B cell (primary cell): Measurements from ENCODE around the gene RCHY1. TPM values are rescaled to one million over a fixed set of nuclear protein-coding genes. Genes with fewer than 3 reads are reported as not detected.

Experiments used
- ATAC-seq: fragments of 200-7000 bp; cut with Tn5 transposase; one replicate; pipeline ENCODE4 v1.10.0; 2021; ENCODE audit warnings: low read depth, mild to moderate bottlenecking, moderate number of reproducible peaks, moderate library complexity
- CTCF ChIA-PET: fragments of 350-600 bp; sonication (Branson Sonifier 250); formaldehyde crosslinking; loops from one replicate; lab custom pipeline; 2021; ENCODE audit warnings: antibody characterized with exemption, inconsistent platforms; lab: Charles Lee
- POLR2A ChIA-PET: fragments of 350-600 bp; sonication (Branson Sonifier 250); formaldehyde crosslinking; loops from one replicate; lab custom pipeline; 2021; ENCODE audit warnings: antibody characterized with exemption; lab: Charles Lee
- DNase-seq: peaks from one replicate; pipeline ENCODE4 v3.0.0; 2013
- H2AFZ ChIP-seq: 2 replicates; pipeline ENCODE4 v1.6.1; 2012; ENCODE audit warnings: mild to moderate bottlenecking, low read depth, low read length; ENCODE audit not compliant: insufficient read depth, poor library complexity, severe bottlenecking
- H3K27ac ChIP-seq, 2 donors: 1 replicate in 1 of 2; 2 replicates in 1 of 2; pipeline ENCODE4 v1.5.1; 2012 to 2013; ENCODE audit warnings: low read length in 2 of 2, mild to moderate bottlenecking in 2 of 2, moderate library complexity in 1 of 2
- H3K27me3 ChIP-seq, 4 experiments: fragments of 200-600 bp in 1 of 4; sonication (generic) in 1 of 4; replicated peaks in 1 of 4; 1 replicate in 2 of 4; 2 replicates in 2 of 4; pipeline versions ENCODE4 v1.6.1 to v1.7.0; 2013 to 2016; ENCODE audit warnings: low read length in 3 of 4, mild to moderate bottlenecking in 2 of 4, mixed read lengths in 1 of 4, moderate library complexity in 1 of 4; ENCODE audit not compliant: insufficient read depth in 4 of 4, control insufficient read depth in 3 of 4; ENCODE audit errors: control extremely low read depth in 1 of 4
- H3K36me3 ChIP-seq, 2 experiments: replicated peaks in 1 of 2; 1 replicate in 1 of 2; 2 replicates in 1 of 2; pipeline versions ENCODE4 v1.6.1 to v1.7.1; 2013; ENCODE audit warnings: low read length in 1 of 2; ENCODE audit not compliant: insufficient read depth in 2 of 2, control insufficient read depth in 1 of 2; ENCODE audit errors: control extremely low read depth in 1 of 2, extremely low read depth in 1 of 2
- H3K4me1 ChIP-seq, 2 donors: fragments of 200-600 bp in 1 of 2; sonication (generic) in 1 of 2; 1 replicate in 1 of 2; 2 replicates in 1 of 2; pipeline versions ENCODE4 v1.5.1 to v1.6.1; 2013 to 2017; ENCODE audit warnings: low read length in 2 of 2; ENCODE audit not compliant: control insufficient read depth in 2 of 2, insufficient read depth in 2 of 2
- H3K4me2 ChIP-seq: replicated peaks from 2 replicates; pipeline ENCODE3; 2012; ENCODE audit warnings: mild to moderate bottlenecking, low read depth, low read length; ENCODE audit not compliant: poor library complexity, severe bottlenecking
- H3K4me3 ChIP-seq, 5 experiments: fragments of 200-600 bp in 1 of 5; sonication (generic) in 1 of 5; 1 replicate in 3 of 5; 2 replicates in 2 of 5; pipeline versions ENCODE4 v1.5.1 to v1.7.0; 2011 to 2016; ENCODE audit warnings: low read length in 4 of 5, mild to moderate bottlenecking in 4 of 5, low read depth in 2 of 5, control low read depth in 1 of 5, moderate library complexity in 1 of 5; ENCODE audit not compliant: insufficient read depth in 1 of 5; ENCODE audit errors: control extremely low read depth in 1 of 5, extremely low read depth in 1 of 5
- H3K79me2 ChIP-seq: fragments of 200-600 bp; sonication (generic); one replicate; pipeline ENCODE4 v1.6.0; 2016; ENCODE audit warnings: low read length; ENCODE audit not compliant: control insufficient read depth, insufficient read depth
- H3K9ac ChIP-seq: fragments of 200-600 bp; sonication (generic); 2 replicates; pipeline ENCODE4 v1.6.1; 2017; ENCODE audit warnings: mild to moderate bottlenecking, low read length, moderate library complexity
- H3K9me3 ChIP-seq, 3 donors: one replicate each; pipeline versions ENCODE4 v1.6.1 to v1.7.1; 2013; ENCODE audit warnings: low read length in 2 of 3; ENCODE audit not compliant: control insufficient read depth in 2 of 3, insufficient read depth in 1 of 3; ENCODE audit errors: control extremely low read depth in 1 of 3
- H4K20me1 ChIP-seq: 2 replicates; pipeline ENCODE4 v1.6.0; 2012; ENCODE audit warnings: mild to moderate bottlenecking, low read length; ENCODE audit not compliant: insufficient read depth, control insufficient read depth, poor library complexity, severe bottlenecking
- H3K27ac Mint-ChIP-seq: one replicate; pipeline ENCODE4 v1.8.0; 2021; ENCODE audit warnings: mixed read lengths
- H3K27me3 Mint-ChIP-seq: one replicate; pipeline ENCODE4 v1.8.0; 2021; ENCODE audit warnings: mixed read lengths
- H3K4me1 Mint-ChIP-seq: one replicate; pipeline ENCODE4 v1.8.0; 2021; ENCODE audit warnings: mixed read lengths
- H3K4me3 Mint-ChIP-seq: one replicate; pipeline ENCODE4 v1.8.0; 2021; ENCODE audit warnings: mixed read lengths
- H3K9me3 Mint-ChIP-seq: one replicate; pipeline ENCODE4 v1.8.0; 2022; ENCODE audit warnings: mixed read lengths; ENCODE audit not compliant: insufficient read depth
- EZH2 ChIP-seq: IDR thresholded peaks from 2 replicates; pipeline ENCODE4 v1.6.1; 2012; ENCODE audit warnings: borderline replicate concordance, low read depth, mild to moderate bottlenecking, moderate library complexity, low read length; ENCODE audit not compliant: insufficient read depth, poor library complexity, severe bottlenecking
- WGBS: methylation state at CpG from one replicate; pipeline ENCODE4 v1.1.5; 2013; ENCODE audit warnings: missing lambda C conversion rate; ENCODE audit not compliant: insufficient coverage; 5-methylcytosine and 5-hydroxymethylcytosine counted together
- intact Hi-C: fragments of 100-400 bp; cut with micrococcal nuclease; formaldehyde crosslinking; loops from one replicate; pipeline ENCODE4 v1.10.0; 2022
- polyA plus RNA-seq: library from polyadenylated mRNA; depleted of rRNA; stranded (reverse); fragments of >200 nt; gene quantifications from 2 replicates; pipeline ENCODE4 v1.2.3, GENCODE V29; 2012
- total RNA-seq, 2 donors: library from RNA; stranded (reverse); fragments of 120-200 nt in 1 of 2; gene quantifications; 1 replicate in 1 of 2; 2 replicates in 1 of 2; pipeline versions ENCODE4 v1.2.3 to v1.2.4, GENCODE V29; 2013 to 2022
- TF ChIP-seq, protein P1 (sequence below): fragments of 200-600 bp; IDR thresholded peaks from one replicate; pipeline ENCODE4 v1.8.0; 2022; ENCODE audit warnings: antibody characterized with exemption, mild to moderate bottlenecking

RCHY1 gene
- total and polyA plus RNA-seq, 2 donors (not counting 1 experiment from before 2014, with no cell fraction given) = 19.8 to 33.3 TPM

DNA sequence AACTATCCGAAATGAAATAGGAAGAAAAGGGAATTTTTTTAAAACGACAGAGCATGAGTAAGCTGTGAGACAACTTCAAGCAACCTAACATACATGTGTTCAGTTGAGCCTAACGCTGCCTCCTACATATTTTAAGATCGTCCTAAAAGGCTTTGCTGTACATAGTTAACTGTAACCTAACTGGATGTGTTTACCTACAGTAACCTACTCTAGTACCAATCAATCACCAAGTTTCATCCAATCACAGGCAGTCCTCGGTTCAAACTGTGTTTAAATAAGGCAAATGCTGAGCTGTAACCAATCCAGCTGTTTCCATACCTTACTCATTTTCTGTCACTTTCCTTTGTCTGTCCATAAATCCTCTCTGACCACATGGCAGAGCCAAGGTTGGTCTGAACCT lies 17.1 kb downstream of the RCHY1 start:
- Histone ChIP-seq H3K4me1 (no peaks in the 10 kb centered on the region), H4K20me1 (peaks cover 10% of the 10 kb centered on the region), H3K4me3 (no peak overlapping the region), H3K36me3 (peaks cover 25 to 45% of the 10 kb centered on the region in 2 experiments), H3K4me2 (no peak overlapping the region), H3K27ac (no peak overlapping the region), H3K9ac (no peak overlapping the region), H3K9me3 (peaks cover 0 to 4% (median 0%) of the 10 kb centered on the region in 3 donors), H3K27me3 (no peaks in the 10 kb centered on the region), H3K79me2 (peaks cover 41% of the 10 kb centered on the region), H2AFZ (no peak overlapping the region)
- intact Hi-C loops = no loop called here
- Mint-ChIP-seq H3K27me3 (no peaks in the 10 kb centered on the region), H3K9me3 (no peaks in the 10 kb centered on the region), H3K27ac (no peak overlapping the region), H3K4me3 (no peak overlapping the region), H3K4me1 (no peaks in the 10 kb centered on the region)
- CTCF ChIA-PET = interaction anchor here (0.5 to 1.9 kb wide), 4 partner anchors 14 to 622 kb away, joined by 3 to 4 read pairs (median 4); partner anchors contain the start of genes RCHY1 and THAP6
- POLR2A ChIA-PET = no interaction called here
- 67% methylated on average over 1 of the region's 5 CpGs for WGBS
- DNase-seq (no peak), ATAC-seq (no peak)
- TF ChIP-seq, protein P1, sequence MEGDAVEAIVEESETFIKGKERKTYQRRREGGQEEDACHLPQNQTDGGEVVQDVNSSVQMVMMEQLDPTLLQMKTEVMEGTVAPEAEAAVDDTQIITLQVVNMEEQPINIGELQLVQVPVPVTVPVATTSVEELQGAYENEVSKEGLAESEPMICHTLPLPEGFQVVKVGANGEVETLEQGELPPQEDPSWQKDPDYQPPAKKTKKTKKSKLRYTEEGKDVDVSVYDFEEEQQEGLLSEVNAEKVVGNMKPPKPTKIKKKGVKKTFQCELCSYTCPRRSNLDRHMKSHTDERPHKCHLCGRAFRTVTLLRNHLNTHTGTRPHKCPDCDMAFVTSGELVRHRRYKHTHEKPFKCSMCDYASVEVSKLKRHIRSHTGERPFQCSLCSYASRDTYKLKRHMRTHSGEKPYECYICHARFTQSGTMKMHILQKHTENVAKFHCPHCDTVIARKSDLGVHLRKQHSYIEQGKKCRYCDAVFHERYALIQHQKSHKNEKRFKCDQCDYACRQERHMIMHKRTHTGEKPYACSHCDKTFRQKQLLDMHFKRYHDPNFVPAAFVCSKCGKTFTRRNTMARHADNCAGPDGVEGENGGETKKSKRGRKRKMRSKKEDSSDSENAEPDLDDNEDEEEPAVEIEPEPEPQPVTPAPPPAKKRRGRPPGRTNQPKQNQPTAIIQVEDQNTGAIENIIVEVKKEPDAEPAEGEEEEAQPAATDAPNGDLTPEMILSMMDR = no peak
- TF ChIP-seq EZH2 = no peak

DNA sequence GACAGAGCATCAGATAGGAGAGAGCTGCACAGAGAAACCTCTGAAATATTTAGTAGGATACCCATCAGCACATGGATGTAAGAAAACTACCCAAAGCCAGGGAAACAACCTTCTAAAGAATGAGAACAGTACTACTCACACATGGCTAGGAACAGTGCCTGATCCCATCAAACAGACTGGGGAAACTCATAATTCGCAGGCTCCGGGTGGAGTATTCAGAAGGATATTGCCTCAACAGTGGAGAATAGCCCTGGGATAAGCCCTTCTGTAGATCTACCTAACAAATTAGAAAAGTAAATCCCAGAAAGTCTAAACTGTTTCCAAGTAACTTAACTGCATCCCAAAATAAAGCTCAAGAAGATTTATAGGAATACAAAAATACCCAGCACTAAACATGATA lies 17.8 kb downstream of the RCHY1 start:
- H3K9ac ChIP-seq = no peak overlapping the region
- peaks cover 25 to 45% of the 10 kb centered on the region in 2 experiments for H3K36me3 ChIP-seq
- TF ChIP-seq, protein P1 = no peak
- no peak for TF ChIP-seq EZH2
- peaks cover 36% of the 10 kb centered on the region for H3K79me2 ChIP-seq
- WGBS = 100% methylated on average over 2 of the region's 2 CpGs
- peaks cover 0 to 4% (median 0%) of the 10 kb centered on the region in 3 donors for H3K9me3 ChIP-seq
- H3K4me1 Mint-ChIP-seq = no peaks in the 10 kb centered on the region
- POLR2A ChIA-PET = no interaction called here
- no peaks in the 10 kb centered on the region for H3K9me3 Mint-ChIP-seq
- H2AFZ ChIP-seq = no peak overlapping the region
- no peaks in the 10 kb centered on the region for H3K27me3 Mint-ChIP-seq
- H3K27ac ChIP-seq = no peak overlapping the region
- peaks cover 10% of the 10 kb centered on the region for H4K20me1 ChIP-seq
- no peak for DNase-seq
- H3K4me3 ChIP-seq = no peak overlapping the region
- no peak for ATAC-seq
- intact Hi-C loops = no loop called here
- H3K4me2 ChIP-seq = no peak overlapping the region
- no peak overlapping the region for H3K27ac Mint-ChIP-seq
- no peaks in the 10 kb centered on the region for H3K27me3 ChIP-seq
- no peak overlapping the region for H3K4me3 Mint-ChIP-seq
- H3K4me1 ChIP-seq = no peaks in the 10 kb centered on the region
- CTCF ChIA-PET = interaction anchor here (1.9 kb wide), 1 partner anchor 621 kb away, joined by 4 read pairs; no protein-coding TSS in a partner anchor
